D341Med (cell line): ENCODE results near the gene SF1.

ENCODE experiments used
- DNase-seq: peaks from one replicate; pipeline ENCODE4 v3.0.0; 2012; ENCODE audit warnings: low spot score

The SF1 gene

DNA sequence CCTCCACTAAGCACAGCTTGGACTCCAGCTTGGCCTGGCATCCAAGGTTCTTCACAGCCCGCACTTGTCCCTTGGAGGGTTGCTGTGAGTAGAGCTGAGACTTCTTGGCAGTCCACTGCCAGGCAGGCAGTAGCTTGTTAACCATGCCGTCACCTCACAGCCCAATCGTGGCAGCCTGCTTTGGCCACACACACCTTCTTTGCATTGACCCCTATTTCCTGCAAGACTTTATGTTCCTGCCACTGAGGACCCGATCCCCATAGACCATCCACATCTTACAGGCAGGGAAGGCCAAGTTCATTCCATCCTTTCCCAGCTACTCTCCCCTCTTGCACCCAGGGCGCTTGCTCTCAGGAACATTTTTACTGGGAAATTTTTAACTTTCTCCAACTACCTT is 16.1 kb downstream of the SF1 start:
- peak; percentile 32 for DNase-seq

DNA sequence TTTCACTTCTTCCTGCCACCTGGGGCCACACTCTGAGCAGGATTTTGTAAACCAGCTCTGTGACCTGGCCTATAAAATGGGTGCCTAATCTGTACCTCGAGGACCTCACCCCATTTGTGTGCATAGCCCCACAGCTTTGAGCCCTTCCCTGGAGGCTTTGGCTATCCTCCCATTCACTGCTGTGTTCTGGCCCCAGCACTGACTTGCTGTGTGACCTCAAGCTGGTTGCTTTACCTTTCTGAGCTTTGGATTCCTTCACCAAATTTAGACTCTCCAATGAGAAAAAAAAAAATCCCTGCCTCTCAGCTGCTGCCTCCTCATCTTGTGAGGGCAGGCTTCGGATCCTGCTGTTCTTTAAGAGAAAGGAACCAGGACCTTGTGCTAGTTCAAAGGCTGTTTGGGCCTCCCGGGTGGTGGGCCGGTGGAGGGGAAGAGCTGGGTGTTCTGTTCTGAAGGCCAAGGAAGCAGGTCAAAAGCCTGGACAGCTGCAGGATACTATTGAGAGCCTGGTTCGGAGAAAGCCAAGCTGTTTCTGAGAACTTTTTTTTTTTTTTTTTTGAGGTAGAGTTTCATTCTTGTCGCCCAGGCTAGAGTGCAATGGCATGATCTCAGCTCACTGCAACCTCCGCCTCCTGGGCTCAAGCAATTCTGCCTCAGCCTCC is 17.5 kb downstream of the SF1 start:
- DNase-seq = peak; percentile 26

DNA sequence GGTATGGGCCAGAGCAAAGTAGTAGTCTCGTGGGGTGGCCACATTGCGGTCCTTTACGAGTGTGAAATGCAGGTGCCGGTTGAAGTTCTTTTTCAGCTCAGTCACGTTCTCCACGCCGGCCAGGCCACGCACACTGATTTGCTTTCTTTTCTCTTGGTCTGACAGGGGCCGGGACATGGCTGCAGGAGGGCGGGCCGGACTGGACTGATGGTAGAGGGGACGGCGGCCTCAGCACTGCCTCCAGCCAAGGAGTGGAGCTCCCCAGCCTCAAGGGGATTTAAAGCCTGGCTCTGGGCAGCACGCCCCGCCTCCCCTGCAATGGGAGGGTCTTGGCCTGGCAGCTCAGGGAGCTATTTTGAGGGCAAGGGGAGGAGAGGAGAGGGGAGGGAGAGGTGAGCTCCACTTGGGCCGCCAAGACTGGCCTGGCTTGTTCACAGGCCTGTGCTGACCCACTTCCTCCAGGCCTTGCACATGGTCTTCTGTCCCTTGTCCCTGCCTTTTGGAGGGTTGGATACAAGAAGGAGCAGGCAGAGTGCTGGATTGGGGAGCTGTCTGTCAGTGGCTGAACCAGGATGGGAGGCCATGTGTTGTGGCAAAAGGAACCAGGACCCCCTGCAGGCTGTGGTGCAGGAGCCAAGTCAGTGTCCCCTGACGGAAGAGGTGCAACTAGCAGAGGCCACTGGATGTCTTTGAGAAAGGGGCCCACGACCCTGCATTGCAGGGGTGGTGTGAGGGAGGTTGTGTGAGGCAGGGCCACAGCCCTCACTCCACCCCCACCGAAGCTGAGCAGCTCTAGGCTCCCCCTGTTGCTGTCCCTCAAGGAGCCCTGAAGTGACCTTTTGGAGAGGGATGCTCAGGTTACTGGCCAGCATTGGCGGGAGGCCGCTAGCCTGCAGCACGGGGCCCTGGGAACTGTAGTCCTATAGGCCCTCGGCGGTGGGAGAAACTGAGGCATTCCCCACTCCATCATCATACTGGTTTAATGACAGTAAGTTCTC is 18.3 kb downstream of the SF1 start, which contains the start of gene PYGM:
PYGM (minus strand) TSS at position 253 of the 998 bp plus-strand sequence; CDS start at position 177, 76 bp downstream.
- DNase-seq = peak; percentile 65

DNA sequence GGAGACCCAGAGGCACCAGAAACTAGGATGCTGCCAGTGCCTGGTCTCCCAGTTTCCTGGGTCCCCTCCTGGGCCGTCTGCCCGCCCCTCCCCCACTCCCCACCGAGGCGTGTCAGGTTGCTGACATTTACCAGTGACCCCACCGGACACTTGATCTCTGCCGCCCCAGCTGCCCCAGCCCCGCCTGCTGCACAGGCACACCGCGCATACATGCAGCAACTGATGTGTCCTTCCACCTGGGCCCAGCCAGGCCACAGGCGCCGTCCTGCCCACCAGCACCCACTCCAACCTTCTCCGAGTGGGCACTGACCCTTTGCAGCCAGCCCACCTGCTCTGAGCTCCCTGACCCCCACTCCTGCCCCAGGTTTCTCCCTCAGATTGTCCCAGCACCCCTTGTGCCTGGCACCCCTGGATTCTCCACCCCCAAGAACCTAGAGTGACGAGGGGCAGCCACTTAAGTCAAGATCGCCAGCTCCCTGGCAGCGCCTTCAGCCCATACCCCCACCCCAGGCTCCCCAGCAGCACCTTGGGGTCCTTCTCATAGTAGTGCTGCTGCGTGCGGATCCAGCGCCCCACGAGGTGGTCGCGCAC is 19.1 kb downstream of the SF1 start:
- peak; percentile 29 for DNase-seq

DNA sequence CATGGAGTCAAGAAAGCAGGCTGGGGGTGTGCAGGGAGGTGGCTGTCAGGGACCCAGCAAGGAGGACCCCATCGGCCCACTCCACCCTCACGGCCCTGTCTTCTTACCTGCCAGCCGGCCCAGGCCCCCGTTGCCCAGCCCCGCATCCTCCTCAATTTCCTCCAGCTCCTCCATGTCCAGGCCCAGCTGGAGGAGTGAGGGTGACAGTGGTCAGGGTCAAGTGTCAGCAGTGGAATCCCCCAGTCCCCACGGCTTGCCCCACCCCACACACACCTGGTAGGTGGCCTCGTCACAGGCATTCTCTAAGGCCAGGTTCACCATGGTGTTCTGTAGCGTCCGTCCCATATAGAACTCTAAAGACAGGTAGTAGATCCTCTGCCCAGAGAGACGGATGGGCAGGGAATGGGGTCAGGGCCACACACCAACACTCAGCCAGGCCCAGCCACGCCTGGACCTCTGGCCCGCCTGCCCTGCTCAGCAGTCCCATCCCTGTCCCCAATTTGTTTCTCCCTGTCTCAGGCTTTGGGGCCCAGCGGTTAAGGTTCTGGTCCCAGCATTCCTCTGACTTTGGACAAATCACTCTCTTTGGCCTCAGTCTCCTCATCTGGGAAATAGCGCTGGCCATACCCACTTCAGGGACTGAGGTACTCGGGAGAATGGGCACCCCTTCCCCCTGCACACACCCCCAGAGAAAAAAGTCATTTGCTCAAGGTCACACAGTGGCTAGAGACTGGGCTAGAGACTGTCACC is 19.8 kb downstream of the SF1 start:
- DNase-seq = peak; percentile 28

DNA sequence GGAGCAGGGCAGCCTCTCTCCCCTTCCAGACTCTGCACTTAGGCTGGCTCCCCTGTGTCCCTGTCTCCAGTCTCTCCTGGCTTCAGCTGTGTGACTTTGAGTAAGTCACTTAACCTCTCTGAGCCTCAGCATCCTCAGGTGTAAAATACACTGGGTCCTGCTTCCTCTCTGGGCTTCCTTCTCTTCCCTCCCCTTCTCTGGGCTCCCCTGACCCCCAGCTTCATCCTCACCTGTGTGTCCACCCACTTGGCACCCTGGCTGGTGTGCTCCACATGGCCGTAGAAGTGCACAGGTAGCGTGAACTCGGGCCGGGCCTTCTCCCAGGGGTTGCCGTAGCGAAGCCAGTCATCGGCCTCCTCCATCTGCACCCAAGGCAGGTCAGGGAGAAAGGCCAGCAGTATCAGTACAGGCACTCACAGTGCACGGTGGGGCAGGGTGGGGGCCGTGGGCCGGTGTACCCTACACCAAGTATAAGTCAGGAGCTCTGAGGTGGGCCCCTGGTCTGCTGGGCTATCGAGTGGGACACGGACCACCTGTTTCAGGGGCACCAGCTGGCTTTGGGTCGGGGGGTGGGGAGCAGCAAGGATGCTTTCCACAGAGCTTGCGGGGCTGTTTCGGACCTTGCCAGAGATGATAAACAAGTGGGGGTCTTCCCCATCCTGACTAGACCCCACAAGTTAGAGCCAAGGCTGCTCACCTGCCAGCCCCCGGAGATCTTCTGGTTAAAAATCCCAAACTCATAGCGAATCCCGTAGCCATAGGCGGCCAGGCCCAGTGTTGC is 20.6 kb downstream of the SF1 start:
- peak; percentile 22 for DNase-seq

DNA sequence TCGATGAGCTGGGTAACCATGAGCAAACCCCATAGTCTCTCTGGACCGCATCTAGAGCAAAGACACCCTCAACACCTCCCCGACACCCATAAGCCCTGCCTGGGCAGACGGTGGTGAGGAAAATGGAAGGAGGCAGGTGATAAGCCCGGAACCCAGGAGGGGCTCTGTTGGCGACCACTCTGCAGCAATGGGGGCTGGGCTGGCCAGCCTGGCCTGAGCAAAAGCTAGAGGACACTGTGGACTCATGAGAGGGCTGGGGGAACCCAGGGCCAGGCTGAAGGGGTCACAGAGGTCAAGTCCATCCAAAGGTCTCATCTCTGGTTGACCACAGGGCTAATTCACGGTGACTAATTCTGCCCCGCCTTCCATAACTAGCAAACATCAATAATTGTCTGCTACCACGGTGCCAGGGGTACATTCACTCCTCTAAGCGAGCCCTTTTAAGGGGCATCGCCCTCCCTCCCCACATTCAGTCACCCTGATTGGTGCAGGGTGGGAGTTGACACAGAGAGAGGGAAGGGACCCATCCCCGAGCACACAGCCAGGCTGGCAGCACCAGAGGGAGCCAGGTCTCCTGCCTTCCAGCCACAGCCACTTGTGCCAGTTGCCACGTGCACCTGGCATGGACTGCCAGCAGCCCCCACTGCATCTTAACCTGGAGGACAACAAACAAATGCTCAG is 22.5 kb downstream of the SF1 start:
- peak; percentile 21 for DNase-seq

DNA sequence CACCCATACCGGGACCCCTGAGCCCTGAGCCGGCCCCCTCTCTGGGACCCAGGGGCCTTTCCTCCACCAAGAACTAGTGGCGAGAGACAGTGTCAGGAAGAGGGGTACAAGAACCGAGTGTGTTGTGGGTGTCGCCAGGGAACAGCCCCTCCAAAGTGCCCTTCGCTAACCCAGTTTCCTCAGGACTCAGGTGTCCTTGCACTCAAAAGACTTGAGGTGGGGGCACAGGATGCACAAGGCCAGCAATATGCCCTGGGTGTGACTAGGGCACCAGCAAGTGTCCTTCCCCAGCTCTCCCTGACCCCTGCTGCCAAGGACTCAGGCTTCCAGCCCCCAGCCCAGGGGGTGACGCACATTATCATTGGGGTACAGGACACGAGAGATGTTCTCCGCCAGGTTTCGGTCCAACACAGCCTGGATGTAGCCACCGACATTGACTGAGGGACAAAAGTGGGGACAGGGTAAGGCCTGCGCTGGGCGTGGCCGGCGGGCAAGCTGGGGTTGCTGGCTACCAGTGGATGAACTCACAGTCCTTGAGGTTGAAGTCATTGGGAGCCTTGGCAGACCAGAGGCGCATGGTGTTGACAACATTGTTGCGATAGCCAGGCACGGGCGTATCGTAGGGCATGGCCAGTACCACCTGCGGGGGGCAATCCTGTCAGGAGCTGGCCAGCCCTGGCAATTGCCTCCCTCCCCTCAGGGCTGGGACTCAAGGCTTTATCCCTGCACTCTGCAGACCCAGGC is 23.3 kb downstream of the SF1 start:
- DNase-seq = no peak

DNA sequence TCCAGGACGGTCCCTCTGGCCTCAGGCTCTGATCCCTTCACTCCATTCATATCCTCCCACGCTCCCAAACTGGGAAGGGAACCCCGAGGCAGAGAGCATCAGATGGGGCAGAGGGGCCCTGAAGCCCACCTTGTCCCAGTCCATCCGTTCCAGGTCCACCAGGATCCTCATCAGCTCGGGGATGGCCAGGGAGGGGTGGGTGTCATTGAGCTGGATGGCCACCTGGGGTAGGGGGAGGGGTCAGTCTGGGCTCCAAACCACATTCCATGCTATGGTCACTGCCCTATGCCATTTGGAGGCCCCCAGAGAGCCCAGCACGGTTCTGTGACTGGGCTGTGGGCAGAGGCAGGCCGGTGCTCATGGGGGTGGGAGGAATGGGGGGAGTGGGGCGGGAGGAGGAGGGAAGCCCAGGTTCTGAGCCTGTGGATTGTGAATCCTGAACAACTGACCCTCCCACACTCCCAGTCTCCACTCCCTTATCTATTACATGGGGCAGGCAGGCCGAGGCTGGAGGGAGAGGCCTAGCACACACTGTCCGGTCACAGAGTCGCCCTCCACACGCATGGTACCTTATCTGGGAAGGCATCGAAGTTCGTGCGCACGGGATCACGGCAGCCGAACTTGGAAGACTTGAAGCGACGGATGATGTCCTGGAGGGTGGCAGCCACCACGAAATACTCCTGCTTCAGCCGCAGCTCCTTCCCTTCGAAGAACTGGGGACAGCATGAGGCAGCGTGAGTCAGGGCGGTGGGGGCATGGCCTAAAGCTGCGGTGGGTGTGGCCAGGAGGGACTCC is 24.0 kb downstream of the SF1 start:
- no peak for DNase-seq

DNA sequence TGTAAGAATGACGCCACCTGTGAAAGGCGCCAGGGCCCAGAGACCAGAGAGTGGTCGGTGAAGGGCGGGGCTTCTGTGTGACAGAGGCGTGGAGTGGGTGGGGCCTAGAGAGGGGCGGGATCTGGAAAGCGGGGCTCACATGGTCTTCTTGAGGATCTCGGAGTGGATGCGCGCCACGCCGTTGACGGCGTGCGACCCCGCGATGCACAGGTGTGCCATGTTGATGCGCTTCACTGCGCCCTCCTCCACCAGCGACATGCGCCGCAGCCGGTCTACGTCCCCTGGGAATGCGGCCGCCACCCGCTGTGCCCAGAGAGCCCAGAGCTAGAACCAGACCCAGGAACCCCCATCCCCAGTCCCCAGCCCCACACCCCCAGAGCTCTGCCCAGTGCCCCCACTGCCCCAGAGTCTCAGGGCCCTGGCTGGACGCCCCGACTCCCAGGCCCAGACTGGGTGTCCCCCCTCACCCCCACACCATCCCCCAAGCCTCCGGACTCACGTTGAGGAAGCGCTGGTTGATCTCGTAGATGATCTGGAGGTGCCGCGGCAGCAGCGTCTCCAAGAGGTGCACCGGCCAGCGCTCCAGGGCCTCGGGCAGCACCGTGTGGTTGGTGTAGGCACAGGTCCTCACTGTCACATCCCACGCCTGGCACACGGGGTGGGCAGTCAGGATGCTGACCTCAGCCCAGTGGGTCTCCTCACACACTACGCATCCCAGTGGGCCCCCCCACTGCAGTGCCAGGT is 24.8 kb downstream of the SF1 start:
- DNase-seq = peak; percentile 31

DNA sequence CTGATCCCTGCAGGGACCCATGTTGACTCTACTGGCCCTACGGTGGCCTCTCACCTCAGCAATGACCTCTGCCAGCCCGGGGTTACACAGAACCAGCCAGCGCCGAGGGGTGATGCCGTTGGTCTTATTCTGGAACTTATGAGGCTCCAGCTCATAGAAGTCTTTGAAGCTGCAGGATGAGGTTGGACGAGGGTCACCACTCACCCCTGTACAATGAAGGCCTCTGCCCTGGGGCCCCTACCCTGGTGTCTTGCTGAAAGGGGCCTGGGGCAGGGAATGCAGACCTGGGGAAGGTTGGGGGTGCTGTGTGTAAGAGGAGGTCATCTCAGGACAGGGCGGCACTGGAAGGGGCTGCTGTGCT is 25.3 kb downstream of the SF1 start:
- no peak for DNase-seq

DNA sequence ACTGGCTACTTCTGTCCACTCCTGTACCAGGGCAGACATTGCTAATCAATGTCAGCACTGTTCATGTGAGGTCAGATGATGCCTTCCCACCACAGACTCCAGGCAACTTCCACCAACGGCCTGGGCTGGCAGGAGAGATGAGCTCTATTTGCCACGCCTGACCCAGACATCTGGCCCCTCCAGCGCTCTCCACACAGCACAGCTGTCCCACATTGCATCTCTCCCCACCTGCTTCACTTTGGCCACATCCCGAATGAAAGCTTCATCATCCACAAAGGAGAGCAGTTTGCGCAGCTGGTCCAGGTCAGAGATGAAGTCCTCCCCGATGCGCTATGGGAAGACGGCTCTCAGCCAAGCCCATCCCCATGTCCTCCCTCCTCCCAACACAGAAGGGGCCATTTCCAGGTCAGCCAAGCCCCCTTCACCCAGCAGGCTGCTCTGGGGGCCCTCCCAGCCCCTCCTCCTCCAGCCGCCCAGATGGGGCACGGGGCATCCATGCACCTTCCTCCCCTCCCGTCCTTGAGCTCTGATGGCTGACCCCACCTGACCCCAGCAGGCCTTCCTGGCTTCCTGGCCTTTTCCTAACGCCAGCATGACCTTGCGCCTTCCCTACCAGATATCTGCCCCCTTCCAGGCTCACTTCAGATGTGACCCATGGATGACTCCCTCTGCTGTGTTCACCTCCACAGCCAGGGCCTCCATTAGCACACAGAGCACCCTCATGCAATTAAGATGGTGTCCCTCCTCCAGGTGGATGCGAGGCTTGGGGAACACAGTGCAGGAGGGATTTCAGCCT is 26.0 kb downstream of the SF1 start:
- DNase-seq = no peak

DNA sequence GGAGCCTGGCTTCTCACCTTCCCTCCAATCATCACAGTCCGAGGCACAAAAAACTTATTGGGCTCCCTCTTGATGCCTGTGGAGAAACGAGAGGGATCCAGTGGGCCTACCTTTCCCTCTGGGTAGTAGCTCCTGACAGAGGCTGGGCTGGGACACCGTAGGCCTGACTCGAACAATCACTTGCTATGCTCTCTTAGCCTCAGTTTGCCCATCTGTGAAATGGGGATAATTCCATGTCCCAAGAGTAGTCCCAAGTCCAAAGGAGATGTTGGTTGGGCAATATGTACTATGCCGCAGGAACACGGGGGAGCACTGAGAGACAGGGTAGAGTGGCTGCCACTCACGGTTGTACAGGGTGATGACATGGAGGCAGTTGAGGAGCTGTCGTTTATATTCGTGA is 26.8 kb downstream of the SF1 start:
- no peak for DNase-seq

DNA sequence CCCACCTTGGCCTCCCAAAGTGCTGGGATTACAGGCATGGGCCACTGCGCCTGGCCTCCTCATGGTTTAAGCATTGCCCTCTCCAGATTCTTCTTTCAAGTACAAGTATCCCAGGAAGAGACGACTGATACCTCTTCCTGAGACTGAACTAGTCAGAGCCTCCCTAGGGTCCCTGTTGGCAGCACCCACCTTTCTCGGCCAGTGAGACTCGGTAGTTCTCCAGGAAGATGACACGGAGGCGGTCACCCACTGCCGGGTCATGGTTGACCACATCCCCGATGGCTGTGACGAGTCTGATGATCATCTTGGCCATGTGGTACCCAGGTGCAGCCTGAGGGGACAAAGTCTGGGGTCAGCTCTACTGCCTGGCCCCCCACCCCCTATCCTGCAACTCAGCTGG is 27.2 kb downstream of the SF1 start:
- DNase-seq = no peak

DNA sequence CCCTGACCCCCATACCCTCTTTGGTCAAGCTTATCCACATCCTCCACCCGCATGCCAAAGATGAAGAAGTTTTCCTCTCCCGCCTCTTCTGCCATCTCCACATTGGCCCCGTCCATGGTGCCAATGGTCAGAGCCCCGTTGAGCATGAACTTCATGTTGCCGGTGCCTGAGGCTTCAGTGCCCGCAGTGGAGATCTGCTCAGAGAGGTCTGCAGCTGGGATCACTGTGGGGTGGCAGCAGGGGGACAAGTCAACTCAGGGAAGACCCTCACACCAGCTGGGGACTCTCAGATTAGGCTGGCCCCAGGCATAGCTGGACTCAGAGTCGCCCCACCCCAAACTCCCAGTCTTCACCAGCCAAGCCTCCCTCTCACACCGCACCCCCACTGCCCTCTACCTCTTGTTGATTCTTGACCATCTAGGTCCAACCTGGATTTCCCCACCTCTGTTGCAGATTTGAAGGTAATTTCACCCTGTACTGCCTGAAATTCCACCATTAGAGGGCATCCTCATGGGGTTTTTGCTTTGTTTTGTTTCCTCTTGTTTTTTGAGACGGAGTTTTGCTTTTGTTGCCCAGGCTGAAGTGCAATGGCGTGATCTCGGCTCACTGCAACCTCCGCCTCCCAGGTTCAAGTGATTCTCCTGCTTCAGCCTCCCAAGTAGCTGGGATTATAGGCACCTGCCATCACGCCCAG is 27.8 kb downstream of the SF1 start:
- no peak for DNase-seq

DNA sequence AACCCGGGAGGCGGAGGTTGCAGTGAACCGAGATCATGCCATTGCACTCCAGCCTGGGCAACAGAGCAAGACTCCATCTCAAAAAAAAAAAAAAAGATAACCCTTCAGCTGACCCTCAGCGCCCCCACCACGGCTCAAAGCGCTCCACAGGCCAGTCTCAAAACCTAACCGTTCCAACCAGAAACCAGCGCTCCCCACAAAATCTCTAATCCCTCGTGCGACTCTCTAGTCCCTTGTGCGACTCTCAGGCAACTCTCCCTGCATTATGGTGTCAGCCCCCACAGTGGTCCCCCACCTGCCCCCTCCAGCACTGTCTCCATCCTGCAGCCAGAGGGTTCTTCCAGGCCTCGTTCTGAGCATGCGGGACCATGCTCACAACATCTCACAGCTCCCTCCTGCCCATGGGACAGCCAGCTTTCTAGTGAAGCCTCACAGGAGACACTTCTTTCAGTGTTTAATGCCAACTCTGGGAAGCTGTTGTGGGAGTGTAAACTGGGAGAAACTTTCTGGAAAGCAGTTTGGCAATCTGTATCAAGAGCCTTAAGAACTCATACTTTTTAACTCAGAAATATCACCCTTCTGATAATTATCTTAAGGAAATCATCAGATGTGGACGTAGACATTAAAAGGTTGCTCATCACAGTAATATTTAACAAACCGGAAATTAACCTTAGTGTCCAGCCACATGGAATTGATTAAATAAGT is 30.2 kb downstream of the SF1 start:
- no peak for DNase-seq
